SK-N-MC (cell line): Measurements from ENCODE around the gene HSP90AB1.

Experiments used
- EZH2 ChIP-seq: fragments of 200-600 bp; sonication (generic); IDR thresholded peaks from one replicate; pipeline ENCODE4 v1.6.1; 2017; ENCODE audit warnings: antibody characterized with exemption
- POLR2AphosphoS5 ChIP-seq: IDR thresholded peaks from 2 replicates; pipeline ENCODE4 v1.6.1; 2012; ENCODE audit warnings: mild to moderate bottlenecking, low read depth, low read length, borderline replicate concordance

GRCh38 chr6:44232676-44233566 lies 14.0 kb upstream of the HSP90AB1 start:
- TF ChIP-seq EZH2 (no peak), POLR2AphosphoS5 (no peak)
